GM21576 (cell line): ENCODE measurements around the gene LRRC27.

Experiments
- ATAC-seq: cut with Tn5 transposase; IDR thresholded peaks from one replicate; pipeline ENCODE4 v1.9.1; 2021; ENCODE audit warnings: mild to moderate bottlenecking, moderate library complexity; ENCODE audit not compliant: unreplicated experiment

The LRRC27 gene

DNA sequence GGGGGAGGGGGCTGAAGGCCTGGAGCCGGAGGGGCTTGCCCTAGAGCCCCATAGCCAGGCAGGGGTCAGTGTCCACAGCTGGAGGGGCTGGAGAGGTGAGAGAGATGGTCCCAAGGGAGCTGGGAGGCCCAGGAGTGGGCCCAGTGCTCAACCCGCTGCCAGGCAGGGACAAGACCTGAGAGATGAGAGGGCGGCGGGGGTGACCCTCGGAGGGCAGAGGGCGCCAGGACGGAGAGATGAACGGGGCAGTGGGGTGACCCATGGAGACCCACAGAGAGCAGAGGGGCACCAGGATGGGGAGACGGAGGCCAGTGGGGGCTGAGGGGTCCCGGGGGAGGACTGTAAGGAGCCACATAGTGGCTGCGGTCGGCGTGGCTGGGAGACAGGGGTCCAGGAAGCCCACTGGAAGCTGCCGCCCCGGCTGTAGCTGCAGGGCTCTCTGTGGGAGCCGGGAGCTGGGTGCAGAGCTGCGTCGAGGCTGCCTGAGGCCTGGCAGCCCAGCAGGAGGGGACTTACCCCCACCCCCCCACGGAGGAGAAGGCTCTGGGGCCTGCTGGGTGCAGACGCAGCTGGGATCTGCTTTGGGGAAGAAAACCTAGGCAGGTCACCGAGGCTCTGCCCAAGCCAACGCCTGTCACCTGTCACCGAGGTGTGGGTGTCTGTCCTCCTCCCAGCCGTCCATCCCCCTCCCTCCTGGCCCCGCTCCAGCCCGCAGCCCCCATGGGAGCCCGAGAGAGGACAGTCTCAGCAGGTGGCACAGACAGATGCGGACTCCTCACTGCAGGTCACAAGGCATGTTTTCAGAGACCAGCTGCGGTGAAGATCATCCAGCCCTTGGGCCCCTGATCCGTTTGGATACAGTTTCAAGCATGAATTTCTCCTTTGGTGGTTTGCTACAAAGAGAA lies 90.1 kb downstream of the LRRC27 start:
- peak; percentile 46 for ATAC-seq

DNA sequence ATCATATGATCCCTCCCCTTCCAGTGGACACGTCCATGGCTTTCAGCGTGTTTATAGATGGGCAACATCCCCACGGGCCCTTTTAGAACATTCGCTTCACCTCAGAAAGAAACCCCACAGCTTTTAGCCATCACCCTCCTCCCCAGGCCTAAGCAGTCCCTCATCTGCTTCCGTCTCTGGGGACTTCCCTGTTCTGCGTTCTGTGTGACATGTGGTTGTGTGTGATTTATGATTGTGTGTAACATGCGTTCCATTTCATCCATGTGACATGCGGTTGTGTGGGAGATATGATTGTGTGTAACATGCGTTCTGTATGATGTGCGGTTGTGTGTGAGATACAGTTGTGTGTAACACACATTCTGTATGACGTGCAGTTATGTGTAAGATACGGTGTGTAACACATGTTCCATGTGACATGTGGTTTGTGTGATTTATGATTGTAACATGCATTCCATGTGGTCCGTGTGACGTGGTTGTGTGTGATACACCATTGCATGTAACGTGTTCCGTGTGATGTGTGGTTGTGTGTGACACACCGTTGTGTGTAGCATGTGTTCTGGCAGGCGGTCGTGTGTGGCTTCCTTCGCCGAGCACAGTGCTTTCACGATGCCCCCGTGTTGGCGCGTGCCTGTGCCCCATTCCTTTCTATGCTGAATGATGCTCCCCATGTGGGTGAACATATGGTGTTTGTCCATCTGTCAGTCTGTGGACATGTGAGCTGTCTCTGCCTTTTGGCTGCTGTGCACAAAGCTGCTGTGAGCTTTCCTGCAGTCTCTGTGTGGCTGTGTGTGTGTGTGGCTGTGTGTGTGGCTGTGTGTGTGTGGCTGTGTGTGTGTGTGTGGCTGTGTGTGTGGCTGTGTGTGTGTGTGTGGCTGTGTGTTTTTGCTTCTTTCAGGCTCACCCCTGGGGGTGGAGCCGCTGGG lies 91.2 kb downstream of the LRRC27 start:
- ATAC-seq = no peak

DNA sequence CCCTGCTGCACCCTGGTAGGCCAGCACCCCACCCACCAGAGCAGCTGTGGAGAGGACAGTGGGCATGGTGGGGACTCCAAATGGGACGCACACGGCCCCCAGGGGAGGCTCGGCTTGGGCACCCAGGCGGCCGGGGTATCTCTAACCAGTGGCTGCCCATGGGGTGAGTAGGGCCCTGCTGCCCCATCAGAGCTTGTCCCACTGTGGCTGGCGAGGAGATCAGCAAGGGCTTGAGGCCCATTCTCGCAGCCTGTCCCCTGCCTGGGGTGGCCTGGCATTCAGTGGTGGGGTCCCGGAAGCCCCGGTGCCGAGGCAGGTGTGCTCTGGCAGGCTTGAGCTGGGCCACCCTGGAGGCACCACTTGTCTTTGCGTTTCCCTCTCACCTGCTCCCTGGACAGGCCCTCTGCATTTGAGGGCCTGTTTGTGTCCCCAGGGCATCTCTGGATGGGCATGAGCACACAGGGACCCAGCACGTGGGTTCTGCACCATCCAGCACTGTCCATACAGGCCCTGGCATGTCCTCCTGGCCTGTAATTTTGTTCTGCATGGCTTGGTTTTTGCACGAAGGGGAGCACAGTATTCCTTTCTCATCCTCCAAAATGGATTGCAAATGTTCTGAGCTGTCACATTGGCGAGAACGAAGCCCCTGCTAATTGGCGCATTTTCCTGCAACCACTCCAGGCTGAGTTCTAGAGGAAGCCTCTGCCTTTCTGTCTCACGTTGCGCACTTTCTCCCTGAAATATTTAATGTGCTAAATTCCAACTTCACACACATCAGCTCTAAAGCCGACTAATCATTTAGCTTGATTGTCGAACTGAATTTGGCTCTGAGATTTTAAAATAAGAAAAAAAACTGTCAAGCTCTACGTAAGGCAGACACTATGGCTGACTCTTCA lies 92.2 kb downstream of the LRRC27 start:
- no peak for ATAC-seq

DNA sequence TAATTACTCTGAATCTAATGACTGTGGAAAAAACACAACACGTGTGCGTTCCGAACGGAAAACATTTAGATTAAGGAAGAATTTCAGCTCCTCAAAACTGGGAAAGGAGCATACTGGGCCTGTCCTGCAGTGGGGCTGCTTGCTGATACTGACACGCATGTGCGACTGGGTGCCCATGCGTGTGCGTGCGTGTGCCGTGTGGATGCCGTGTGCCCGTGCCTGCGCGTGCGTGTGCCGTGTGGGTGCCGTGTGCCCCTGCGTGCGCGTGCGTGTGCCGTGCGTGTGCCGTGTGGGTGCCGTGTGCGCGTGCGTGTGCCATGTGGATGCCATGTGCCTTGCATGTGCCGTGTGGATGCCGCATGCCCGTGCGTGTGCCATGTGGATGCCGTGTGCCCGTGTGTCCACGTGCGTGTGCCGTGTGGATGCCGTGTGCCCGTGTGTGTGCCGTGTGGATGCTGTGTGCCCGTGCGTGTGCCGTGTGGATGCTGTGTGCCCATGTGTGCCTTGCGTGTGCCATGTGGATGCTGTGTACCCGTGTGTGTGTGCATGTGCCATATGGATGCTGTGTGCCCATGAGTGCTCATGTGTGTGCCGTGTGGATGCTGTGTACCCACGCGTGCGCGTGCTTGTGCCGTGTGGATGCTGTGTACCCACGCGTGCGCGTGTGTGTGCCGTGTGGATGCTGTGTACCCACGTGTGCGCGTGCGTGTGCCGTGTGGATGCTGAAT lies 93.2 kb downstream of the LRRC27 start:
- no peak for ATAC-seq

DNA sequence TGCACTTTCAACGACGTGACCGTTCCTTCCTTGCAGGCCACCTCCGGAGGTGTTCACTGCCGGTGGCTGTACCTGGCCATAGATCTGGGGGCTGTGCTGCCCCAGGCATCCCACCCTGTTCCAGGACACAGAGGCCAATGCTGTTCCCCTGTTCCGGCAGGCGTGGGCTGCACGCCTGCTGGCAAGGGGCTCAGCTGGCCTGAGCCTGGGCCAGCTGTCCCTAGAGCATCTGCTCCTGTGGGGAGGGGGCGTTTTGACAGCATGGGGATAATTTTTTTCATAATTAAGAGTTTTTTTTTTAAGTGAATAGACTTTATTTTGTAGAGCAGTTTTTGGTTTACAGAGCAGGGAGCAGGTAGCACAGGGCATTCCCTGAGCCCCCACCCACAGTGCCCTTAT lies 93.8 kb downstream of the LRRC27 start:
- no peak for ATAC-seq

DNA sequence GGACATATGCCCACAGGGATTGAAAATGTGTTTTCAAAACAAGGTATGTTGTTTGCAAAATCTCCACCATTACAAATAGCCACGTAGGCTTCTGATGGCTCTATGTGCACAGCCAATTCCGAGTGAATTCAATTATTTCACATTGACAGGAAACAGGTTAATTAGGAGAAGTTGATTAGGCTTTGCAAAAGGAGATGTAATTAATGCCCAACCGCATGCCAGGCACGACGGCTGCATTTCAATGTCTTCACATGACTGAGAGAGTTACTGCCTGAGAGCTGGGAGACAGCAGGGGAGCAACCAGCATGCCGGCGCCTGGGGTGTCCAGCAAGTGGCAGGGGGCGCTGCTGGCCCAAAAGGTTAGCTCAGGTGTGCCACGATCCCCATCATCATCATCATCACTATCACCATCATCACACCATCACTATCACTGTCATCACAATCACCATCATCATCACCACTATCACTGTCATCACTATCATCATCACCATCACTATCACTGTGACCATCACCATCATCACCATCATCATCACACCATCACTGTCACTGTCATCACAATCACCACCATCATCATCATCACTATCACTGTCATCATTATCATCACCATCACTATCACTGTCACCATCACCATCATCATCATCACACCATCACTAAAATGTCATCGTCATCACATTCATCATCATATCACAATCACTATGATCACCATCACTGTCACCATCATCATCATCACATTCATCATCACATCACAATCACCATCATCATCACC lies 95.2 kb downstream of the LRRC27 start:
- no peak for ATAC-seq

DNA sequence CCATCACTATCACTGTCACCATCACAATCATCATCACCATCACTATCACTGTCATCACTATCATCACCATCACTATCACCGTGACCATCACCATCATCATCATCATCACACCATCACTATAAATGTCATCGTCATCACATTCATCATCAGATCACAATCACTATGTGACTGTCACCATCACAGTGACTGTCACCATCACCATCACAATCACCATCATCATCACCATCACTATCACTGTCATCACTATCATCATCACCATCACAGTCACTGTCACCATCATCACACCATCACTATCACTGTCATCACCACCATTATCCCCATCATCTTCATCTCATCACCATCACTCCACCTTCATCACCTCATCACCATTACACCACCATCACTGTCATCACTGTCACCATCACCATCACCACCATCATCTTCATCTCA lies 96.0 kb downstream of the LRRC27 start:
- ATAC-seq = no peak

DNA sequence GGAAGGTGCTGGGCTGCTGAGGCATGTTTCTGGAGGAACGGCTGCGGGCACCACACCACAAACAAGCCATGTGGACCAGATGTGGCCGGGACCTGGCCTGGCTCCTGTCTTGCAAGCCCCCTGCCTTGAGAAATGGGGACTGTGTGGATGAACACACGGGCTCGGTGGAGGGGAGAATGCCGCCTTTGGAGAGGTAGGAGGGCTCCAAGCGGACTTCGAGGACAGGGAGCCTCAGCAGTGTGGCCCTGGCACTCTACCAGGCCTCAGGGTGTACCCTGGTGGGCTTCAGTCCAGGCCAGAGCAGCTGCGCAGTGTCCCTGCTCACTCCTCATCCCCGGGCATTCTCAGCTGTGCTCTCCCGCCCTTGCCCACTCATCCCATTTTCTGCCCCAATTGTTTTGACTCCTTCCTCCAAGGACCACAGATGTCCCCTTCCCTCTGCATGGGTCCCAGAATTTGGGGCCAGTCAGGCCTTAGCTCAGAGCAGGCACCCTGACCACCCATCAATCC lies 96.5 kb downstream of the LRRC27 start:
- no peak for ATAC-seq
